Measurements from ENCODE around the gene ANXA11.
"Not testable (repeated sequence)": the region's sequence is repeated elsewhere in the genome, so short reads cannot be mapped to it uniquely, and the experiment has no call there.

Gene ANXA11

DNA sequence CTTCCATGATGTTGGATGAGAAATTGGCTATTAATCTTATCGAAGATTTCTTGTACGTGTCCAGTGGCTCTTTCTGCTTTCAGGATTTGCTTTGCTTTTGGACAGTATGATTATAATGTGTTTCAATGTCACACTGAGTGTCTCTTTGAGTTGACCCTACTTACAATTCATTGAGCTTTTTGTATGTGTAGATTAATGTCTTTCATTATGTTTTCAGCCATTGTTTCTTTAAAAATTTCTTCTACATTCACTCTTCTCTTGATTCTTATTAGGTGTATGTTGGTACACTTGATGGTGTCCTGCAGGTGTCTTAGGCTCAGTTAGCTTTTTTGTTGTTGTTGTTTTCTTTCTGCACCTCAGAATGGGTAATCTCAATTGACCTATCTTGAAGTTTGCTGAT is 56.2 kb downstream of the ANXA11 start:
- Mint-ChIP-seq H3K4me3 (no peak overlapping the region), H3K36me3 (ENCODE audit: low read depth) (peaks cover 25% of the 10 kb centered on the region), H3K4me1 (no peaks in the 10 kb centered on the region), H3K27me3 (ENCODE audit: low read depth) (peaks cover 10% of the 10 kb centered on the region), H3K27ac (no peak overlapping the region), H3K9me3 (peaks cover 15% of the 10 kb centered on the region)
- TF ChIP-seq, protein P1, sequence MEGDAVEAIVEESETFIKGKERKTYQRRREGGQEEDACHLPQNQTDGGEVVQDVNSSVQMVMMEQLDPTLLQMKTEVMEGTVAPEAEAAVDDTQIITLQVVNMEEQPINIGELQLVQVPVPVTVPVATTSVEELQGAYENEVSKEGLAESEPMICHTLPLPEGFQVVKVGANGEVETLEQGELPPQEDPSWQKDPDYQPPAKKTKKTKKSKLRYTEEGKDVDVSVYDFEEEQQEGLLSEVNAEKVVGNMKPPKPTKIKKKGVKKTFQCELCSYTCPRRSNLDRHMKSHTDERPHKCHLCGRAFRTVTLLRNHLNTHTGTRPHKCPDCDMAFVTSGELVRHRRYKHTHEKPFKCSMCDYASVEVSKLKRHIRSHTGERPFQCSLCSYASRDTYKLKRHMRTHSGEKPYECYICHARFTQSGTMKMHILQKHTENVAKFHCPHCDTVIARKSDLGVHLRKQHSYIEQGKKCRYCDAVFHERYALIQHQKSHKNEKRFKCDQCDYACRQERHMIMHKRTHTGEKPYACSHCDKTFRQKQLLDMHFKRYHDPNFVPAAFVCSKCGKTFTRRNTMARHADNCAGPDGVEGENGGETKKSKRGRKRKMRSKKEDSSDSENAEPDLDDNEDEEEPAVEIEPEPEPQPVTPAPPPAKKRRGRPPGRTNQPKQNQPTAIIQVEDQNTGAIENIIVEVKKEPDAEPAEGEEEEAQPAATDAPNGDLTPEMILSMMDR (IDR thresholded peaks at IDR 0.05; ENCODE audit: unreplicated experiment in 3 of 3) = no peak

DNA sequence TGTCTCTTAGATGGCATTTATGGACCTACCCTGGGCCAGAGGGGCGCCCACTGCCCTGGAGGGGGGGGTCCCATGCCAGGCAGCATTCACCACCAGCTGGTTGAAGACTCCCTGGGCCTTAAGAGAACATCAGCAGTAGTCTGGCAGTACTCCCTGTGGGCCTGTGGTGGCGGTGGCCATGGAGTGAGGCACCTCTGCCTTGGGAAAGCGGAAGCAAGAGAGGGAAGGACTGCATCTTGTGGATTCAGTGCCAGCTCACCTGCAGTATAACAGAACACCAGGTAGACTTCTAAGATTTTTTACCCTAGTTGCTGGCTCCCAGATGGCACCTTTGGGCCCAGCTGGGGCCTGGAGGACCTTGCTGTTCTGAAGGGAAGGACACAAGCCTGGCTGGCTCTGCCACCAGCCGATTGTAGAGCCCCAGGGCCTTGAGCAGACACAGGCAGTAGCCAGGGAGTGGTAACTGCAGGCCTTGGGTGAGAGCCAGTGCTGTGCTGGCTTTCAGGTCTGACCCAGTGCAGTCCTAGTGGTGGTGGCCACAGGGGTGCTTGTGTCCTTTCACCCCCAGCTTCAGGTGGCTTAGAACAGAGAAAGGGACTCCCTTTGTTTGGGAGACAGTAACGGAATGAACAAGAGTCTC is 57.1 kb downstream of the ANXA11 start:
- peaks cover 5% of the 10 kb centered on the region for H3K4me1 Mint-ChIP-seq
- peaks cover 10% of the 10 kb centered on the region for H3K27me3 Mint-ChIP-seq (ENCODE audit: low read depth)
- no peak overlapping the region for H3K4me3 Mint-ChIP-seq
- H3K9me3 Mint-ChIP-seq = peaks cover 15% of the 10 kb centered on the region
- peaks cover 25% of the 10 kb centered on the region for H3K36me3 Mint-ChIP-seq (ENCODE audit: low read depth)
- TF ChIP-seq, protein P1 (IDR thresholded peaks at IDR 0.05; ENCODE audit: unreplicated experiment in 3 of 3) = no peak
- H3K27ac Mint-ChIP-seq = no peak overlapping the region

DNA sequence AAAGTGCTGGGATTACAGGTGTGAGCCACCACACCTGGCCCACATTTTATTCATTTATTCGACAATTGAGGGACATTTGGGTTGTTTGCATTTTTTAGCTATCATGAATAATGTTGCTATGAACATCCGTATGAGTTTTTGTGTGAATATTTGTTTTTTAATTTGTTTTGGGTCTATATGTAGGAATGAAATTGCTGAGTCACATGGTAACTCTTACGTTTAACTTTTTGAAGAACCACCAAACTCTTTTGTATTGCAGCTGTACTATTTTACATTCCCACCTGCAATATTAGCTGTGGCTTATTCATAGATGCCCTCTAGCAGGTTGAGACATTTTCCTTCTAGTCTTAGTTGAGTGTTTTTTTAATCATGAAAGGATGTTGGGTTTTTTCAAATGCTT is 58.4 kb downstream of the ANXA11 start:
- Mint-ChIP-seq H3K4me3 (no peak overlapping the region), H3K27me3 (ENCODE audit: low read depth) (peaks cover 6% of the 10 kb centered on the region), H3K4me1 (peaks cover 5% of the 10 kb centered on the region), H3K9me3 (peaks cover 13% of the 10 kb centered on the region), H3K27ac (no peak overlapping the region), H3K36me3 (ENCODE audit: low read depth) (peaks cover 25% of the 10 kb centered on the region)
- TF ChIP-seq, protein P1 (IDR thresholded peaks at IDR 0.05; ENCODE audit: unreplicated experiment in 3 of 3) = no peak

DNA sequence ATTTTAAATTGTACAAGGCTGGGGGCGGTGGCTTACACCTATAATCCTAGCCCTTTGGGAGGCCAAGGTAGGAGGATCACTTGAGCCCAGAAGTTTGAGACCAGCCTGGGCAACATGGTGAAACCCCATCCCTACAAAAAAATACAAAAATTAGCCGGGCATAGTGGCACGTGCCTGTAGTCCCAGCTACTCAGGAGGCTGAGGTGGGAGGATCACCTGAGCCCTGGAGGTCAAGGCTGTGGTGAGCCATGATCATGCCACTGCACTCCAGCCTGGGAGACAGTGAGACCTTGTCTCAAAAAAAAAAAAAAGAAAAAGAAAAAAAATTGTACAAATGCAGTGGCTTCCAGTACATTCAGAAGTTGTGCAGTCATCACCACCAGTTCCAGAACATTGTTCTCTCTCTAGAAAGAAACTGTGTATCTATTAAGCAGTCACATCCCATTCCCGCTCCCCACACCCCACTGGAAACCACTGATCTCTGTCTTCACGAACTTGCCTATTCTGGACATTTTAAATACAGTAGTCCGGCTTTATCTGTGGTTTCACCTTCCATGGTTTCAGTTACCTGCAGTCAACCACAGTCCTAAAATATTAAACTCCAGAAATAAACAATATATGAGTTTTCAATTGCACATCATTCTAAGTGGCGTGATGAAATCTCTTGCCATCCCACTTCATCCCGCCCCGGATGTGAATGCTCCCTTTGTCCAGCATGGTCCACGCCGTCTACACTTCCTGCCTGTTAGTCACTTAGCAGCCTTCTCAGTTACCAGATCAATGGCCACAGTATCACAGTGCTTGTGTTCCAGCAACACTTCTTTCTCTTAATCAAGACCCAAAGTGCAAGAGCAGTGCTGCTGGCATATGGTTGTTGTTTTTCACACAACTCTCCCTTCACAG is 59.7 kb downstream of the ANXA11 start:
- H3K27me3 Mint-ChIP-seq (ENCODE audit: low read depth); H3K4me1 Mint-ChIP-seq; H3K27ac Mint-ChIP-seq; H3K4me3 Mint-ChIP-seq: not testable (repeated sequence)
- peaks cover 13% of the 10 kb centered on the region for H3K9me3 Mint-ChIP-seq
- peaks cover 17% of the 10 kb centered on the region for H3K36me3 Mint-ChIP-seq (ENCODE audit: low read depth)

DNA sequence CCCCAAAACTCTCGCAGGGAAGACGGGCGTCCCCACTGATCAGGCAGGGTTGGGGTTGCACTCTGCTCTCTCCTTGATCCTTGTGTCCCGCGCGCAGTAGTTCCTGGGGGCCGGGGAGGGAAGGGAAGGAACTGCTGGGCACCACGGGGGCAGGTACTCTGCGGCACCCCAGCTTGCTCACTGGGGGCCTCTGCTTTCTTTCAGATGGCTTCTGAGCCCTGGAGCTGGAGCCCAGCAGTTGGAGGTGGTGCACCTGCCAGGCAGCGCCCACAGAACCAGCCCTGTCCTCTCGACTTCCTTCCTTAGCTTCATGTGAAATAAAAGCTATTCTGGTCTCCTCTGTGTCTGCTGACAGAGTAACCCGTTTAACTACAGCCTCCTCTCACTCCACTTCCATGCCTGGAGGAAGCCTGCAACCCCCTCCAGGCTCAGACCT is 60.6 kb downstream of the ANXA11 start:
- Mint-ChIP-seq H3K36me3 (ENCODE audit: low read depth) (peaks cover 12% of the 10 kb centered on the region), H3K4me3 (no peak overlapping the region), H3K27ac (no peak overlapping the region), H3K4me1 (peaks cover 13% of the 10 kb centered on the region), H3K27me3 (ENCODE audit: low read depth) (peaks cover 6% of the 10 kb centered on the region), H3K9me3 (peaks cover 9% of the 10 kb centered on the region)
- TF ChIP-seq, protein P1 (IDR thresholded peaks at IDR 0.05; ENCODE audit: unreplicated experiment in 3 of 3) = no peak

DNA sequence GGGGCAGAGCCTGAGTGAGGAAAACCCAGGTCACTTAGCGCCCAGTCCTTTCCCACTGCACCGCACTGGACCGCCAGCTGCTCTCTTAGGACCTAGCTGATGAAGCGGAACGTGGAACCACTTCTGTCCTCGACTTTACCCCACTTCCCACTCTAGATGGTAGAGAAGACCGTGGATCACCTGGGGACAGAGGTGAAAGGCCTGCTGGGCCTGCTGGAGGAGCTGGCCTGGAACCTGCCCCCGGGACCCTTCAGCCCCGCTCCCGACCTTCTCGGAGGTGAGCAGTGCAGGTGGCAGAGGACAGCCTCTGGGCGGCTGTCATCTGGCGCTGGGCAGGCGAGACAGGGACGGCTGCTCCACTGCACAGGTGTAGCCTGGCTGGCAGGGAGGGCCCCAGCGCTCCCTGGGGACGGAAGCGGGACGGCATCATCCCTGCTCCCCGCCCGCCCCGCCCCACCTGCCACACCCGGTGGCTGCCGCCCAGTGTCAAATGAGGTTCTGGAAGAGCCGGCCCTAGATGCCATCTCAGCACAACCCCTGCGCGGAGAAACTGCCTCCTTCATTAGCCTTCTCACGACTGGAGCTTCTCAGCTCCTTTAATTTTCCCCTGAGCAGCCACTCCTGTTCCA is 61.2 kb downstream of the ANXA11 start:
- Mint-ChIP-seq H3K36me3 (ENCODE audit: low read depth) (peaks cover 6% of the 10 kb centered on the region), H3K4me1 (peaks cover 18% of the 10 kb centered on the region), H3K27ac (peak overlapping the region in 2 of 3 experiments; percentile 33 to 63), H3K27me3 (ENCODE audit: low read depth) (peaks cover 6% of the 10 kb centered on the region), H3K4me3 (no peak overlapping the region), H3K9me3 (peaks cover 4% of the 10 kb centered on the region)
- TF ChIP-seq, protein P1 (IDR thresholded peaks at IDR 0.05; ENCODE audit: unreplicated experiment in 3 of 3) = peak in 1 of 3 experiments; percentile 44
